ENCODE data around the gene TJP3.
"Not testable (repeated sequence)": the region's sequence is repeated elsewhere in the genome, so short reads cannot be mapped to it uniquely, and the experiment has no call there.

TJP3 gene

GRCh38 chr19:3753631-3754410 lies 45.6 kb downstream of the TJP3 start:
- Histone ChIP-seq H3K4me3 (replicated peaks; ENCODE audit: low read depth, low read length) (no peak overlapping the region), H3K27me3 (replicated peaks; ENCODE audit: control insufficient read depth, insufficient read depth, low read length) (no peaks in the 10 kb centered on the region), H3K36me3 (ENCODE audit: control insufficient read depth, insufficient read depth, low read length) (peaks cover 16% of the 10 kb centered on the region)
- no peak for DNase-seq (ENCODE audit: extremely low read depth, insufficient read length)
- TF ChIP-seq CTCF (IDR thresholded peaks at IDR 0.05; ENCODE audit: insufficient read depth, low read length, poor library complexity, severe bottlenecking), result no peak

- not testable (repeated sequence) for H3K4me3 ChIP-seq (replicated peaks; ENCODE audit: low read depth, low read length); H3K27me3 ChIP-seq (replicated peaks; ENCODE audit: control insufficient read depth, insufficient read depth, low read length); DNase-seq (ENCODE audit: extremely low read depth, insufficient read length); H3K36me3 ChIP-seq (ENCODE audit: control insufficient read depth, insufficient read depth, low read length)
Measured at GRCh38 chr19:3757705-3758104, 49.5 kb downstream of the TJP3 start.

- not testable (repeated sequence) for H3K36me3 ChIP-seq (ENCODE audit: control insufficient read depth, insufficient read depth, low read length); DNase-seq (ENCODE audit: extremely low read depth, insufficient read length); H3K27me3 ChIP-seq (replicated peaks; ENCODE audit: control insufficient read depth, insufficient read depth, low read length); H3K4me3 ChIP-seq (replicated peaks; ENCODE audit: low read depth, low read length)
Measured at GRCh38 chr19:3758297-3758696, 50.1 kb downstream of the TJP3 start.

GRCh38 chr19:3759482-3760254 lies 51.5 kb downstream of the TJP3 start:
- no peak for TF ChIP-seq CTCF (IDR thresholded peaks at IDR 0.05; ENCODE audit: insufficient read depth, low read length, poor library complexity, severe bottlenecking)
- Histone ChIP-seq H3K27me3 (replicated peaks; ENCODE audit: control insufficient read depth, insufficient read depth, low read length) (no peaks in the 10 kb centered on the region), H3K36me3 (ENCODE audit: control insufficient read depth, insufficient read depth, low read length) (peaks cover 8% of the 10 kb centered on the region), H3K4me3 (replicated peaks; ENCODE audit: low read depth, low read length) (no peak overlapping the region)
- no peak for DNase-seq (ENCODE audit: extremely low read depth, insufficient read length)

- H3K27me3 ChIP-seq (replicated peaks; ENCODE audit: control insufficient read depth, insufficient read depth, low read length), result no peaks in the 10 kb centered on the region
- H3K36me3 ChIP-seq (ENCODE audit: control insufficient read depth, insufficient read depth, low read length), result peaks cover 12% of the 10 kb centered on the region
- TF ChIP-seq CTCF (IDR thresholded peaks at IDR 0.05; ENCODE audit: insufficient read depth, low read length, poor library complexity, severe bottlenecking), result no peak
- DNase-seq (ENCODE audit: extremely low read depth, insufficient read length), result no peak
- peak overlapping the region; percentile 76 for H3K4me3 ChIP-seq (replicated peaks; ENCODE audit: low read depth, low read length)
Measured at GRCh38 chr19:3760871-3761361, 52.7 kb downstream of the TJP3 start.

- Histone ChIP-seq H3K27me3 (replicated peaks; ENCODE audit: control insufficient read depth, insufficient read depth, low read length) (no peaks in the 10 kb centered on the region), H3K4me3 (replicated peaks; ENCODE audit: low read depth, low read length) (peak within 1 kb of the TSS; percentile 76), H3K36me3 (ENCODE audit: control insufficient read depth, insufficient read depth, low read length) (peaks cover 14% of the 10 kb centered on the region)
- TF ChIP-seq CTCF (IDR thresholded peaks at IDR 0.05; ENCODE audit: insufficient read depth, low read length, poor library complexity, severe bottlenecking), result peak; percentile 90
- DNase-seq (ENCODE audit: extremely low read depth, insufficient read length), result peak; percentile 92
Measured at GRCh38 chr19:3761382-3762129, 53.4 kb downstream of the TJP3 start, which contains the start of gene APBA3. Gene APBA3, minus strand, starts transcription at chr19:3761692. Its CDS starts 1,428 bp downstream, at chr19:3760264.
